Neural cell (in vitro differentiated cells): ENCODE data around the gene FAM117A.

Experiments
- CTCF ChIP-seq: fragments of 450-650 bp; IDR thresholded peaks from 2 replicates; pipeline ENCODE4 v1.5.1; 2014; ENCODE audit warnings: antibody characterized with exemption, mild to moderate bottlenecking, moderate library complexity; ENCODE audit not compliant: poor library complexity, severe bottlenecking
- EZH2 ChIP-seq: fragments of 200-600, 300-800 bp; shearing (Covaris generic), sonication (generic); IDR thresholded peaks from 2 replicates; pipeline ENCODE4 v1.6.1; 2014; ENCODE audit warnings: antibody characterized with exemption, low read length, borderline replicate concordance, mild to moderate bottlenecking; ENCODE audit not compliant: insufficient read depth, poor library complexity, severe bottlenecking
- RAD21 ChIP-seq: fragments of 450-650 bp; conservative IDR thresholded peaks from 2 replicates; pipeline ENCODE4 v1.6.1; 2014; ENCODE audit warnings: antibody characterized with exemption, mild to moderate bottlenecking, moderate library complexity
- TAF1 ChIP-seq: IDR thresholded peaks from 2 replicates; pipeline ENCODE4 v1.6.1; 2012; ENCODE audit warnings: low read depth

- TF ChIP-seq CTCF (no peak), EZH2 (no peak), TAF1 (no peak), RAD21 (no peak)
Measured at GRCh38 chr17:49716668-49717364, 47.1 kb downstream of the FAM117A start.
